Fibroblast of lung (primary cell): ENCODE data around the gene SNRPE. TPM values are rescaled to one million over a fixed set of nuclear protein-coding genes. Genes with fewer than 3 reads are reported as not detected.
"Not testable (repeated sequence)": the region's sequence is repeated elsewhere in the genome, so short reads cannot be mapped to it uniquely, and the experiment has no call there.

Experiments
- DNase-seq, 2 donors: peaks; one replicate each; pipeline versions ENCODE4 v3.0.0 to v3.0.0-alpha.2; 2010; ENCODE audit warnings: low read depth in 2 of 2
- H2AFZ ChIP-seq: 2 replicates; pipeline ENCODE4 v1.5.1; 2012; ENCODE audit warnings: low read length, control low read depth, inconsistent platforms
- H3K27ac ChIP-seq: 2 replicates; pipeline ENCODE4 v1.5.1; 2011; ENCODE audit warnings: low read length, control low read depth; ENCODE audit not compliant: insufficient read depth
- H3K27me3 ChIP-seq: 2 replicates; pipeline ENCODE4 v1.5.1; 2011; ENCODE audit warnings: mild to moderate bottlenecking, low read length; ENCODE audit not compliant: control insufficient read depth, insufficient read depth
- H3K36me3 ChIP-seq: 2 replicates; pipeline ENCODE4 v1.5.1; 2011; ENCODE audit warnings: low read length; ENCODE audit not compliant: control insufficient read depth, insufficient read depth
- H3K4me1 ChIP-seq: 2 replicates; pipeline ENCODE4 v1.5.1; 2011; ENCODE audit warnings: low read length; ENCODE audit not compliant: control insufficient read depth, insufficient read depth; ENCODE audit errors: extremely low read depth
- H3K4me2 ChIP-seq: 2 replicates; pipeline ENCODE4 v1.5.1; 2011; ENCODE audit warnings: low read length, control low read depth; ENCODE audit not compliant: insufficient read depth; ENCODE audit errors: extremely low read depth
- H3K4me3 ChIP-seq, 4 experiments: fragments of 200-600 bp in 1 of 4; sonication (generic) in 1 of 4; replicated peaks in 1 of 4; 2 replicates each; pipeline ENCODE4 v1.5.1; 2011 to 2016; ENCODE audit warnings: low read length in 4 of 4, low read depth in 3 of 4, mild to moderate bottlenecking in 3 of 4, control low read depth in 2 of 4, inconsistent platforms in 1 of 4, mixed read lengths in 1 of 4; ENCODE audit not compliant: insufficient read depth in 1 of 4; ENCODE audit errors: control extremely low read depth in 1 of 4
- H3K79me2 ChIP-seq: 2 replicates; pipeline ENCODE4 v1.5.1; 2012; ENCODE audit warnings: mild to moderate bottlenecking, low read length, inconsistent platforms; ENCODE audit not compliant: control insufficient read depth, insufficient read depth
- H3K9ac ChIP-seq: 2 replicates; pipeline ENCODE4 v1.5.1; 2011; ENCODE audit warnings: mild to moderate bottlenecking, low read length, control low read depth; ENCODE audit not compliant: insufficient read depth
- H3K9me3 ChIP-seq: 2 replicates; pipeline ENCODE4 v1.5.1; 2012; ENCODE audit warnings: low read depth, low read length; ENCODE audit not compliant: control insufficient read depth, insufficient read depth
- H4K20me1 ChIP-seq: 2 replicates; pipeline ENCODE4 v1.5.1; 2011; ENCODE audit warnings: low read length; ENCODE audit not compliant: control insufficient read depth, insufficient read depth; ENCODE audit errors: extremely low read depth
- EZH2 ChIP-seq: IDR thresholded peaks from 2 replicates; pipeline ENCODE4 v1.5.1; 2012; ENCODE audit warnings: low read length, control low read depth, mild to moderate bottlenecking; ENCODE audit errors: missing control alignments
- polyA plus RNA-seq, 2 donors: library from polyadenylated mRNA; depleted of rRNA in 1 of 2; stranded (reverse) in 1 of 2; unstranded in 1 of 2; fragments of >200 nt; gene quantifications; 2 replicates each; pipeline ENCODE4 v1.2.1, GENCODE V29; 2011 to 2012; ENCODE audit warnings: missing spikeins in 1 of 2
- total RNA-seq: library from RNA; depleted of rRNA; stranded (reverse); fragments of >200 nt; gene quantifications from 2 replicates; pipeline ENCODE4 v1.2.1, GENCODE V29; 2014
- TF ChIP-seq, protein P1 (sequence below), 2 donors: IDR thresholded peaks in 1 of 2; conservative IDR thresholded peaks in 1 of 2; 1 replicate in 1 of 2; 2 replicates in 1 of 2; pipeline ENCODE4 v1.5.1; 2011 to 2012; ENCODE audit warnings: low read length in 2 of 2, control low read depth in 1 of 2, inconsistent platforms in 1 of 2, low read depth in 1 of 2, mild to moderate bottlenecking in 1 of 2

SNRPE gene
- total and polyA plus RNA-seq, 2 donors (not counting 1 experiment from before 2014, with no cell fraction given) = 30.2 to 246 TPM

- no peak overlapping the region for H3K4me3 ChIP-seq
- DNase-seq = no peak
- peaks cover 13% of the 10 kb centered on the region for H3K79me2 ChIP-seq
- no peaks in the 10 kb centered on the region for H4K20me1 ChIP-seq
- no peak overlapping the region for H2AFZ ChIP-seq
- no peaks in the 10 kb centered on the region for H3K27me3 ChIP-seq
- H3K36me3 ChIP-seq = no peaks in the 10 kb centered on the region
- H3K9me3 ChIP-seq = no peaks in the 10 kb centered on the region
- no peaks in the 10 kb centered on the region for H3K4me1 ChIP-seq
- H3K27ac ChIP-seq = no peak overlapping the region
- no peak overlapping the region for H3K4me2 ChIP-seq
- TF ChIP-seq, protein P1, sequence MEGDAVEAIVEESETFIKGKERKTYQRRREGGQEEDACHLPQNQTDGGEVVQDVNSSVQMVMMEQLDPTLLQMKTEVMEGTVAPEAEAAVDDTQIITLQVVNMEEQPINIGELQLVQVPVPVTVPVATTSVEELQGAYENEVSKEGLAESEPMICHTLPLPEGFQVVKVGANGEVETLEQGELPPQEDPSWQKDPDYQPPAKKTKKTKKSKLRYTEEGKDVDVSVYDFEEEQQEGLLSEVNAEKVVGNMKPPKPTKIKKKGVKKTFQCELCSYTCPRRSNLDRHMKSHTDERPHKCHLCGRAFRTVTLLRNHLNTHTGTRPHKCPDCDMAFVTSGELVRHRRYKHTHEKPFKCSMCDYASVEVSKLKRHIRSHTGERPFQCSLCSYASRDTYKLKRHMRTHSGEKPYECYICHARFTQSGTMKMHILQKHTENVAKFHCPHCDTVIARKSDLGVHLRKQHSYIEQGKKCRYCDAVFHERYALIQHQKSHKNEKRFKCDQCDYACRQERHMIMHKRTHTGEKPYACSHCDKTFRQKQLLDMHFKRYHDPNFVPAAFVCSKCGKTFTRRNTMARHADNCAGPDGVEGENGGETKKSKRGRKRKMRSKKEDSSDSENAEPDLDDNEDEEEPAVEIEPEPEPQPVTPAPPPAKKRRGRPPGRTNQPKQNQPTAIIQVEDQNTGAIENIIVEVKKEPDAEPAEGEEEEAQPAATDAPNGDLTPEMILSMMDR (conservative IDR thresholded peaks at IDR 0.05 in 1 of 2, IDR thresholded peaks at IDR 0.05 in 1 of 2; ENCODE audit: low read depth in 1 of 2, low read length in 2 of 2) = no peak
- no peak overlapping the region for H3K9ac ChIP-seq
Measured at GRCh38 chr1:203828503-203828902, 32.9 kb upstream of the SNRPE start.

DNA sequence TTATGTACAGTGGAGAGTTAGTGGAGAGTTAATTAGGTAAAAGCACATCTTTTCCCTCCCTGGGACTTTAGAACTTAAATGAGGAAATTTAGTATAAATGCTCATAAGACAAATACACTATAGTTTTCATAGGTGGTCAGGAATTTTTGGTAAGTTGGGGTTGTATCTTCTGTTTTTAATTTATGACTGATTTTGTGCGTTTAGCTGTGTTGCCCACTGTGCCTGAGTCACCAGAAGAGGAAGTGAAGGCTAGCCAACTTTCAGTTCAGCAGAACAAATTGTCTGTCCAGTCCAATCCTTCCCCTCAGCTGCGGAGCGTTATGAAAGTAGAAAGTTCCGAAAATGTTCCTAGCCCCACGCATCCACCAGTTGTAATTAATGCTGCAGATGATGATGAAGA, 32.2 kb upstream of the SNRPE start:
- H3K9ac ChIP-seq = not testable (repeated sequence)

DNA sequence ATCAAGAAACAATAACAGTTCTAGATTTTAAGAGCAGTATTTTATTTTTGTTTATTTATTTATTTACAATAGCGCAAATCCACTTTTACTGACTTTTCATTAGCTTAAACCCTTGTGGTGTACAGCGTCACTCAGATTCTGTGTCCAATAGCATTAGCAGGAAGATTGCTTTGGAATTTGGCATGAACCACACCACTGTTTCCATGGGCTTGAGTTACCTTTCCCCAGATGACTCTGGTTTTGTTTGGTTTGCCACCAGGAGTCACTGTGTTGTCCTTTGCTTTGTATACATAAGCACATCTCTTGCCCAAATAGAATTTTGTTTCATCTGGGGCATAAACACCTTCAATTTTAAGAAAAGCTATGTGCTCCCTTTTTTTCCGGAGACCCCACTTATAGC, 25.9 kb upstream of the SNRPE start:
- Histone ChIP-seq H3K9me3 (no peaks in the 10 kb centered on the region), H3K79me2 (no peaks in the 10 kb centered on the region), H3K4me2 (no peak overlapping the region), H4K20me1 (no peaks in the 10 kb centered on the region), H3K9ac (no peak overlapping the region), H2AFZ (no peak overlapping the region), H3K4me1 (no peaks in the 10 kb centered on the region), H3K27ac (no peak overlapping the region), H3K27me3 (no peaks in the 10 kb centered on the region), H3K4me3 (no peak overlapping the region), H3K36me3 (peaks cover 8% of the 10 kb centered on the region)
- TF ChIP-seq, protein P1 (conservative IDR thresholded peaks at IDR 0.05 in 1 of 2, IDR thresholded peaks at IDR 0.05 in 1 of 2; ENCODE audit: low read depth in 1 of 2, low read length in 2 of 2) = no peak
- no peak for TF ChIP-seq EZH2
- no peak for DNase-seq

More for the DNA sequence above, 32.2 kb upstream of the SNRPE start:
- not testable (repeated sequence) for H3K27me3 ChIP-seq, H2AFZ ChIP-seq, H3K36me3 ChIP-seq, H3K4me1 ChIP-seq, H3K27ac ChIP-seq, H4K20me1 ChIP-seq, H3K4me3 ChIP-seq, H3K9me3 ChIP-seq, H3K4me2 ChIP-seq
- peak in 1 of 2 donors; percentile 17 for DNase-seq
- H3K79me2 ChIP-seq = peaks cover 13% of the 10 kb centered on the region
